Measurements from ENCODE around the gene TBC1D2.

DNA sequence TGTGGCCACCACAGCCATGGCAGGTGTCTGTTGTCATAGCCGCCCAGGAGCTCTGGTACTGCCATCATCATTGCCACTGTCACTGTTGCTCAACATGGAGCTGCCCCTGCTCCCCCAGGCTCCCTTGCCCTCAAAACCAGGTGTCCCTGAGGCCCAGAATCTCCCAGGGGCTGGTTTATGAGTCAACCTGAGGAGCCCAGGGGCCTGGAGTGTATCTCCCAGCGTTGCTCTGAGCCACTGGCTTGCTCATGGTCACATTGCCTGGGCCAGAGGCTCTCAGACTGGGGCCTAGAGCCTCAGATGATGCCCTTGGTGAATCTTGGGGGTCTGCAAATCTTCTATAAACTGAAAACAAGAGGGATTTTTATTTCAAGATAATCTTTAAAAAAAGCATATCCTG is 24.7 kb upstream of the TBC1D2 start:
- TF ChIP-seq, protein P1, sequence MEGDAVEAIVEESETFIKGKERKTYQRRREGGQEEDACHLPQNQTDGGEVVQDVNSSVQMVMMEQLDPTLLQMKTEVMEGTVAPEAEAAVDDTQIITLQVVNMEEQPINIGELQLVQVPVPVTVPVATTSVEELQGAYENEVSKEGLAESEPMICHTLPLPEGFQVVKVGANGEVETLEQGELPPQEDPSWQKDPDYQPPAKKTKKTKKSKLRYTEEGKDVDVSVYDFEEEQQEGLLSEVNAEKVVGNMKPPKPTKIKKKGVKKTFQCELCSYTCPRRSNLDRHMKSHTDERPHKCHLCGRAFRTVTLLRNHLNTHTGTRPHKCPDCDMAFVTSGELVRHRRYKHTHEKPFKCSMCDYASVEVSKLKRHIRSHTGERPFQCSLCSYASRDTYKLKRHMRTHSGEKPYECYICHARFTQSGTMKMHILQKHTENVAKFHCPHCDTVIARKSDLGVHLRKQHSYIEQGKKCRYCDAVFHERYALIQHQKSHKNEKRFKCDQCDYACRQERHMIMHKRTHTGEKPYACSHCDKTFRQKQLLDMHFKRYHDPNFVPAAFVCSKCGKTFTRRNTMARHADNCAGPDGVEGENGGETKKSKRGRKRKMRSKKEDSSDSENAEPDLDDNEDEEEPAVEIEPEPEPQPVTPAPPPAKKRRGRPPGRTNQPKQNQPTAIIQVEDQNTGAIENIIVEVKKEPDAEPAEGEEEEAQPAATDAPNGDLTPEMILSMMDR (IDR thresholded peaks at IDR 0.05): no peak
- TF ChIP-seq POLR2AphosphoS5 (IDR thresholded peaks at IDR 0.05) (no peak), POLR2A (IDR thresholded peaks at IDR 0.05) (no peak)

All from upper lobe of left lung (tissue), 4 donors.